Type B pancreatic cell (in vitro differentiated cells): ENCODE results near the gene RFESD. TPM values are rescaled to one million over a fixed set of nuclear protein-coding genes. Genes with fewer than 3 reads are reported as not detected.
A peak's percentile ranks its signal among the peaks of the same experiment; 100 is the strongest.

Source experiments
- DNase-seq: peaks from one replicate; pipeline ENCODE4 v3.0.0; 2021; ENCODE audit warnings: mixed read lengths; ENCODE audit not compliant: unreplicated experiment; ENCODE audit errors: extremely low spot score
- H3K27ac Mint-ChIP-seq: 2 replicates; pipeline ENCODE4 v1.8.0; 2021; ENCODE audit warnings: mild to moderate bottlenecking, mixed read lengths
- H3K27me3 Mint-ChIP-seq: 2 replicates; pipeline ENCODE4 v1.8.0; 2021; ENCODE audit warnings: mixed read lengths
- H3K36me3 Mint-ChIP-seq: 2 replicates; pipeline ENCODE4 v1.8.0; 2021; ENCODE audit warnings: mixed read lengths
- H3K4me1 Mint-ChIP-seq: one replicate; pipeline ENCODE4 v1.8.0; 2021; ENCODE audit warnings: mixed read lengths; ENCODE audit not compliant: unreplicated experiment
- H3K4me3 Mint-ChIP-seq: 2 replicates; pipeline ENCODE4 v1.8.0; 2021; ENCODE audit warnings: mild to moderate bottlenecking, mixed read lengths
- H3K9me3 Mint-ChIP-seq: 2 replicates; pipeline ENCODE4 v1.8.0; 2021; ENCODE audit warnings: mixed read lengths
- CTCF ChIP-seq: fragments of 200-600 bp; sonication (generic); conservative IDR thresholded peaks from 2 replicates; pipeline ENCODE4 v1.5.0; 2021; ENCODE audit warnings: antibody characterized with exemption, mild to moderate bottlenecking
- total RNA-seq: library from RNA; stranded (reverse); gene quantifications from 2 replicates; pipeline ENCODE4 v1.2.1, GENCODE V29; 2021; ENCODE audit warnings: low replicate concordance

RFESD gene
- total RNA-seq, 1 donor from 2014 or later = 2.5 TPM

- Mint-ChIP-seq H3K27ac (no peak overlapping the region), H3K4me1 (no peaks in the 10 kb centered on the region), H3K4me3 (no peak overlapping the region), H3K27me3 (no peaks in the 10 kb centered on the region), H3K9me3 (no peaks in the 10 kb centered on the region), H3K36me3 (no peaks in the 10 kb centered on the region)
- DNase-seq = no peak
- TF ChIP-seq CTCF = no peak
Measured at GRCh38 chr5:95655575-95655974, 9.0 kb downstream of the RFESD start.

GRCh38 chr5:95660060-95660459, 13.5 kb downstream of the RFESD start:
- Mint-ChIP-seq H3K27ac (no peak overlapping the region), H3K4me3 (no peak overlapping the region), H3K4me1 (no peaks in the 10 kb centered on the region), H3K9me3 (no peaks in the 10 kb centered on the region), H3K27me3 (no peaks in the 10 kb centered on the region), H3K36me3 (no peaks in the 10 kb centered on the region)
- no peak for TF ChIP-seq CTCF
- DNase-seq = no peak

GRCh38 chr5:95662946-95663345, 16.4 kb downstream of the RFESD start:
- Mint-ChIP-seq H3K27ac (no peak overlapping the region), H3K27me3 (no peaks in the 10 kb centered on the region), H3K9me3 (no peaks in the 10 kb centered on the region), H3K36me3 (no peaks in the 10 kb centered on the region), H3K4me1 (no peaks in the 10 kb centered on the region), H3K4me3 (no peak overlapping the region)
- DNase-seq = no peak
- TF ChIP-seq CTCF = no peak

- H3K4me3 Mint-ChIP-seq = no peak overlapping the region
- H3K4me1 Mint-ChIP-seq = peaks cover 1% of the 10 kb centered on the region
- H3K9me3 Mint-ChIP-seq = no peaks in the 10 kb centered on the region
- DNase-seq = no peak
- TF ChIP-seq CTCF = peak; percentile 90
- no peaks in the 10 kb centered on the region for H3K27me3 Mint-ChIP-seq
- no peaks in the 10 kb centered on the region for H3K36me3 Mint-ChIP-seq
- peak overlapping the region; percentile 14 for H3K27ac Mint-ChIP-seq
Measured at GRCh38 chr5:95664204-95664786, 17.7 kb downstream of the RFESD start.

GRCh38 chr5:95667061-95667618, 20.6 kb downstream of the RFESD start:
- TF ChIP-seq CTCF = no peak
- no peaks in the 10 kb centered on the region for H3K9me3 Mint-ChIP-seq
- H3K27me3 Mint-ChIP-seq = no peaks in the 10 kb centered on the region
- H3K4me1 Mint-ChIP-seq = peaks cover 4% of the 10 kb centered on the region
- H3K27ac Mint-ChIP-seq = no peak overlapping the region
- DNase-seq = no peak
- no peak overlapping the region for H3K4me3 Mint-ChIP-seq
- no peaks in the 10 kb centered on the region for H3K36me3 Mint-ChIP-seq
